GM19395 (cell line): ENCODE data around the gene CDCA3.

Experiments
- ATAC-seq: cut with Tn5 transposase; IDR thresholded peaks from one replicate; pipeline ENCODE4 v1.9.1; 2021; ENCODE audit warnings: mild to moderate bottlenecking, moderate library complexity; ENCODE audit not compliant: unreplicated experiment

Gene CDCA3

DNA sequence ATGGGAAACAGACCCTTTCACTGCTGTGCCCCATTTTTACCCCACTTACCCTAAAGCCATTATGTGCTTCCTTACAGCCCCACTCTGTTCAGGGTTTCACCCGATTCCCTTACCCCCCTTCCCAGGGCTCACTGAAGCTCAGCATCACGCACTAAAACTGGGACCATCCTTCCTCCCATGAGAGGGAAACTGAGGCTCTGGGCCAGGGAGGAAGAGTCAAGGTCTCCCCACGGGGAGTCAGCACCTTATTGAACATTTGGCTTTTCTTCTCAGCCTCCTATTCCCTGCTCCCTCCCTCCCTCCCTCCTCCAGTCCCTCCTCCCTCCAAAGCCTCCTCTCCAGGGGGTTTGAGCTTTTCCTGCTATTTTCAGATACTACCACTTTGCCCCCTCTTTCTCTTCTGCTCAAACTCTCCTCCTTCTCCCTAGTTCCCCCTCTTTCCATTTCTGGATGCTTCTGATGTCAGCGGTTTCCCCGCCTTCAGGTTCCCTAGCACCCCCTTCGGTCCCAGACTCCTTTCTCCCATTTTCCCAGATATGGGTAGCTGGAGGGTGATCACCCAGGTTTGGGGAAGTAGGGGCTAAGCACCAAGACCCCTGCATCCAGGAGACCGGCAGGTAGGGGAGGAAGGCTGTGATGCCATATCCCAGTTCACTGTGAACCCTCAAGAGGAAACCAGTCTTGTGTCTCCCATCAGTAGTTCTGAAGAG, 28.5 kb downstream of the CDCA3 start:
- no peak for ATAC-seq

DNA sequence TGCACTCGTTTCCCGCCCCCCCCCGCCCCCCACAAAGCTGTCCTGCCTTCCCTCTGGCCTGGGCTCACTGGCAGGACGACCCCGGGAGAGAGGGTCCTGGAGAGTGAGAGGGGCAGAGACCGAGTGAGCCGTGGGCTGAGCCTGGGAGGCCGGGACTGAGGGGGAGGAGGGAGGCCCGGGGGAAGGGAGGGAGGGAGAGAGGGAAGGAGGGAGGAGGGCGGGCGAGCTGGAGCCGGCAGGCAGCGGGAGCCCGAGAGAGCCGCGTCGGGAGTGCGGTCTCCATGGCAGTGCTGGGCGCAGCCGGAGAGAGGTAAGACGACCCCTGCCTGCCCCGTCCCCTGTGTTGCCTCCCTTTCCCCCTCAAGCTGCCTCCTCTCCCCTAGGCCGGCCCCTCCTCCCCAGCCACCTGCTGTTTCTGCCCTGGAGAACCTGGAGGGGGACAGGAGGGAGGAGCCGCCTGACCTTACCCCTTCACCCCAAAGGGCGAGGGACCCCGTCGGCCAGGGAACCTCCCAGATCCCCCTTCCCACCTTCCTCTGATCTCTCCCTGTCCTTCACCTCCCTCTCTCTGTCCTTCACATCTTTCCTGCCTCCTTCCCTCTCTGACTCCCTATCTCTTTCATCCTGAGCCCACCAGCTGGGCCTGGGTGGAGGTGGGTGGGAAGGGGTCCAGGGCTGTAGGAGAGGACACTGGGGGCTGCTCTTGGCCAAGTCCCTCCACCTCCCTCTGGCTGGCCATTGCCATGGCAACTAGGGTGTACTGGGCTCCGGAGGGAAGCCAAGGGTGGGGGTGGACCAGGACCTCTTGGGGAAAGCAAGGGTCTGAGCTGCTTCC, 29.3 kb downstream of the CDCA3 start, which contains the start of gene GPR162:
Gene GPR162 (plus strand): TSS at position 231 of the 835 bp plus-strand sequence. CDS start 2,078 bp downstream, outside the sequence.
- ATAC-seq = no peak

DNA sequence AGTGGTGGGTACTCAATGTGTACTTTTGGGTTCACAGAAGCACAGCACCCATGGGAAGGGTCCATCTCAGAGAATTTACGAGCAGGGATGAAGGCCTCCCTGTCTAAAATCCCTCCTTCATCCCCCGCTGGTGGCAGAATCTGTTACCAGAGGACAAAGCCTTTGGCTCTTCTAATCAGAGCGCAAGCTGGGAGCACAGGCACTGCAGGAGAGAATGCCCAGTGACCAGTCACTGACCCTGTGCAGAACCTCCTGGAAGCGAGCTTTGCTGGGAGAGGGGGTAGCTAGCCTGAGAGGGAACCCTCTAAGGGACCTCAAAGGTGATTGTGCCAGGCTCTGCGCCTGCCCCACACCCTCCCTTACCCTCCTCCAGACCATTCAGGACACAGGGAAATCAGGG, 30.9 kb downstream of the CDCA3 start:
- ATAC-seq = no peak

DNA sequence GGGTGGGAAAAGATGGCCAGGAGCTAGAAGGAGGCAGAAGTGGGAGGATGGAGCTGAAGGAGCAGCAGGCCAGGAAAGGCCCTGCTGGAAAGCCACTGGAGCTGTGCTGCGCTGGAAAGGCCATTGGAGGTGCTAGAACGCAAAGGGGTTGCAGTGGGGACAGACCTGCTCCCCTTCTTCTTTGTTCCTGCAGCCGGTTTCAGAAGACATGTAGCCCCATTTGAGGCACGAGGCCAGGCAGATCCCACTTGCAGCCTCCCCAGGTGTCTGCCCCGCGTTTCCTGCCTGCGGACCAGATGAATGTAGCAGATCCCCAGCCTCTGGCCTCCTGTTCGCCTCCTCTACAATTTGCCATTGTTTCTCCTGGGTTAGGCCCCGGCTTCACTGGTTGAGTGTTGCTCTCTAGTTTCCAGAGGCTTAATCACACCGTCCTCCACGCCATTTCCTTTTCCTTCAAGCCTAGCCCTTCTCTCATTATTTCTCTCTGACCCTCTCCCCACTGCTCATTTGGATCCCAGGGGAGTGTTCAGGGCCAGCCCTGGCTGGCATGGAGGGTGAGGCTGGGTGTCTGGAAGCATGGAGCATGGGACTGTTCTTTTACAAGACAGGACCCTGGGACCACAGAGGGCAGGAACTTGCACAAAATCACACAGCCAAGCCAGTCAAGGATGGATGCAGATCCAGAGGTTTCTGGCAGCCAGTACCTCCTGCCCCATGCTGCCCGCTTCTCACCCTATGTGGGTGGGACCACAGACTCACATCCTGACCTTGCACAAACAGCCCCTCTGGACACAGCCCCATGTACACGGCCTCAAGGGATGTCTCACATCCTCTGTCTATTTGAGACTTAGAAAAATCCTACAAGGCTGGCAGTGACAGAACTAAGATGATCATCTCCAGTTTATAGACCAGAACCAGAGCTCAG, 31.7 kb downstream of the CDCA3 start:
- ATAC-seq = no peak

DNA sequence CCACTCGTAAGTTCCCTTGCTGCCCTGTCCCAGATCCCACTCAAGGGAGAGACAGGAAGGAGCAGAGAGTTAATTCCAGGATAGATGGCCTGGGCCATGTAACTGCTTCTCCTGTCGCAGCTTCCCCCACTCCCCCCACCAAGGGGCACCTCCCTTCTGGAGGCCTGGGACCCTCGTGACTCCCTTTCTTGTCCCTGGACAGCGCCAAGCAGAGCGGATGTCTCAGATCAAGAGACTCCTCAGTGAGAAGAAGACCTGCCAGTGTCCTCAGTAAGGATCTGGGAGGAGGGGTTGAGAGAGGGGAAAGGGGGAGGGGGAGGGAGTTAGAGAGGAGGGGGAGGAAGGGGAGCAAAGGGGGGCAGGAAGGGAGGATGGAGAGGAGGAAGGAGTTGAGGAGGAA, 32.4 kb downstream of the CDCA3 start:
- no peak for ATAC-seq

DNA sequence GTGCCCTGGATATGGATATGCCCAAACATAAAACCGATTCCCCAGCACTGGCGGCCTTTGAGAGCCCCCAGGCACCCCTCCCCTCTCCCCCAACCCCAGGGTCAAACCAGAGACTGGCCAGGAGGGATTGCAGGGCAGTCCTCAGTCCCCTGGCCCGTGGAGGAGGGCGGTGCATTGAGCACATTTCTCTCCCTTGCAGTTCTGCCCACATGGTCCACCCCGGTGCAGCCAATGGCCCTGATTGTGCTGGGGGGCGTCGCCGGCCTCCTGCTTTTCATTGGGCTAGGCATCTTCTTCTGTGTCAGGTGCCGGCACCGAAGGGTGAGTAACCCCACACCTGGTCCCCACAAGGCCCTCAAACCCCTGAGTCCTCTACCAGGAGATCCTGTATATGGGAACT, 32.9 kb downstream of the CDCA3 start:
- no peak for ATAC-seq

DNA sequence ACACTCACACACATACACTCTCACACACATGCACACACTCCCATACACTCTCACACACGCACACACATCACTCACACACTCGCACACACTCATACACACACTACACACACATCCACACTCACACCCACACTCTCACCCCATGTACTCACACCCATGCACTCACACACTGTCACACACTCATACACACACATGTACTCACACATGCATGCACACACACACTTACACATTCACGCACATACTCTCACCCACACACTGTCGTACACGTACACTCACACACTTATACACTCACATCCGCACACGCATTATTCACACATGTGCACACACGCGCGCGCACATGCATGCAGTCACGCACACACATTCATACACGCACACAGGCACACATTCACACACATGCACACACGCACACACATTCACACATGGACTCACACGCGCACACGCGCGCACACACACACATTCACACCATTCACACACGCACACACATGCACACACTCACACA, 33.4 kb downstream of the CDCA3 start:
- ATAC-seq = no peak

DNA sequence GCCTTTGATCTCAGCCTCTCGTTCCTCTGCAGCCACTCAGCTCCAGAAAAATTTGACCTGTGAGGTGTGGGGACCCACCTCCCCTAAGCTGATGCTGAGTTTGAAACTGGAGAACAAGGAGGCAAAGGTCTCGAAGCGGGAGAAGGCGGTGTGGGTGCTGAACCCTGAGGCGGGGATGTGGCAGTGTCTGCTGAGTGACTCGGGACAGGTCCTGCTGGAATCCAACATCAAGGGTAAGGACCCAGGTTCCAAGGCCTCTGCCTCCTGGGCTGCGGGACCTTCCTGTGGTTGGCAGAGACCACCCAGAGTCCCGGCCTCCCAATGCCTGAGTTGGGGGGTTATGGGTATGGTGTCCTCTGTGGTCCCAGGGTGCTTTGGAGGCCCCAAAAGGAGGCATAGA, 34.0 kb downstream of the CDCA3 start:
- no peak for ATAC-seq

DNA sequence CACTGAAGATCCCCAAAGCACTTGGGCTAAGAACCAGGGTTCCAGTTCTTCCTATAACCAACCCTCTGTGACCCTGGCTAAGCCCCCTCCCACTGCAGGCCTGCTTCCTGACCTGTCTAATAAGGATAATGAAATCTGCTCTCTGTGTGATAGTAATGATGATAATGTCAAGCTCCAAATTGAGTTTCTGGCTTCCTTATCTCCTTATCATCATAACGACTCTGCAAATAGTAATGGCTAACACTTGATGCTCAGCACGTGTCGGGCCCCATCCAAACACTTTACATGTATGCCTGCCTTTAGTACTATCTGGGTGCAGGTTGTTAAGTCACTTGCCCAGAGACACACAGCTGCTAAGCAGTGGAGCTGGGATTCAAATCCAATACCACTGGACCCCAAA, 34.5 kb downstream of the CDCA3 start:
- no peak for ATAC-seq

DNA sequence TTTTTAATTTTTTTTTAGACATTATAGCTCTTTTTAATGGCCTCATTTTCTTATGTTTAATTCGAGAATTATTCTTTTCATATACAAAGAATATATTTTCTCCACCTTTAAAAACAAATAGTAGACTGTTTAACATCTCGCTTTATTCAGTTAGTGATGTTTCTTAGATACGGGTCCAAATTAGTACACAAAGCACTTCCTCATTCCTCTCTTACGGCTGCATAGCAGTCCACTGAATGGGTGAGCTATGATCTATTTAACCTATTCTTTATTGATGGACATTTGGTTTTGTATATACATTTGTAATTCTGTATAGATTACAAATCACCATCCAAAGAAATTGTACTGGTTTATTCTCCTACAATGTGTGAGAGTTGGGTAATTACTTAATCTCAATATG, 37.7 kb downstream of the CDCA3 start:
- ATAC-seq = no peak

DNA sequence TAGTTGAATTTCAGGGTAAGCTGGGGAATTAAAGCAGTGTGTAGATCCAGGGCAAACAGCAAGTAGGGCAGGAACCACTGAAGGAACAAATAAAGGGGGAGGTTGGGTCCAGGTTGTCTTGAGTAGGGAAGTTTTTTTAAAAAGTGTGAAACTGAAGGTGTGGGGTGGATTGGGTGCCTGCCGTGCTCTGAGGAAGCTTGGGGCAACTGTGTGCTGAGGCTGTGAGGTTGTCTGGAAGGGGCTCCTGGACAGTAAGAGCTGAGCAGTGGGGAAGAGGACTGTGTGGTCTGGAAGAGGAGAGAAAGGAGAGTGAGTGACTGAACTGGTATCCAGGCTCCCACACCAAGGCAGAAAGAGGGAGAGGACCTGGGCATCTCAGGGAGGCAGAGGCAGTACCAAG, 40.3 kb downstream of the CDCA3 start:
- ATAC-seq = no peak

DNA sequence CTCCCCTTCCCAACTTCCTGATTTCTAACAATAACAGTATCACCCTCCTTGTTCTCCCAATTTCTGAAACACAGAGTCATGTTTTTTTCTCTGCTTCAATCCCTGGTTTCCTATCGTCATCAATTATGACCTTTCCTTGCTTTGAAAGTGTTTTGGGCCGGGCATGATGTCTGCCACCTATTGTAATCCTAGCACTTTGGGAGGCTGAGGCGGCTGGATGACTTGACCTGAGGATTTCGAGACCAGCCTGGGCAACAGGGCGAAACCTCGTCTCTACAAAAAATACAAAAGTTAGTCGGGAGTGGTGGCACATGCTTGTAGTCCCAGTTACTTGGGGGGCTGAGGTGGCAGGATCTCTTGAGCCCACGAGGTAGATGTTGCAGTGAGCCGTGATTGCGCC, 42.0 kb downstream of the CDCA3 start:
- no peak for ATAC-seq

DNA sequence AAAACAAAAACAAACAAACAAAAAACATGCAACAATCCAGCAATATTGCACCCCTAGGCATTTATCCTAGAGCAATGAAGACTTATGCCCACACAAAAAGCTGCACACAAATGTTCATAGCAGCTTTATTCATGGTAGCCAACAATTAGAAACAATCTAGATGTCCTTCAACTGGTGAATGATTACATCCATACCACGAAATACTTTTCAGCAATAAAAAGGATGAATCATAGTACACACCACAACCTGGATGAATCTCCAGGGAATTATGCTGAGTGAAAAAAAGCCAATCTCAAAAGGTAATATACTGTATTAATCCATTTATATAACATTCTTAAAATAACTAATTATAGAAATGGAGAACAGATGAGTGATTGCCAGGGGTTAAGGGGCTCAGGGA, 43.9 kb downstream of the CDCA3 start:
- ATAC-seq = no peak

DNA sequence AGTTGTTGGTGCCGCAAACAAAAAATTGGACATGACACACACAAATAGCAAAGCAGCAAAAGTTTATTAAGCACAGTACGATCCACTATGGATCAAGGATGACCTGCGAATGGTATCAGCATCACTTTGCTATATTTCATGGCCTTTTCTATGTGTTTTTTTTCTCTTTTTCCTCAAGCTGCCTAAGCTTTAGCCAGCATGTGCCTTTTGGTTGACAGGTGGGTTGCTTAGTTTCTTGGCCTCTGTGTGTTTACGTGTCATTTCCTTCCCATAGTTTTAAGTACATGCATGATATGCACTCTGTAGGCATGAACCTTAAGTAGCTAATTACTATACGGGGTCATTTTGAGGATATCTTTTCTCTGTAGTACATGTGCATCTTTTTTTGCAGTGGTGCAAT, 51.9 kb downstream of the CDCA3 start:
- ATAC-seq = no peak
